Measurements from ENCODE around the gene RASSF5.
"Not testable (repeated sequence)": the region's sequence is repeated elsewhere in the genome, so short reads cannot be mapped to it uniquely, and the experiment has no call there.

The RASSF5 gene

GRCh38 chr1:206591226-206591625 lies 83.9 kb downstream of the RASSF5 start:
- DNase-seq = no peak

GRCh38 chr1:206591696-206592095 lies 84.4 kb downstream of the RASSF5 start:
- DNase-seq = no peak

- DNase-seq = peak; percentile 37
Observed at GRCh38 chr1:206593351-206593925, 86.1 kb downstream of the RASSF5 start.

GRCh38 chr1:206595581-206596318 lies 88.4 kb downstream of the RASSF5 start:
- DNase-seq = no peak

- DNase-seq = no peak
Observed at GRCh38 chr1:206596319-206596666, 89.0 kb downstream of the RASSF5 start.

GRCh38 chr1:206600527-206600926 lies 93.2 kb downstream of the RASSF5 start:
- DNase-seq = peak; percentile 26

- no peak for DNase-seq
Observed at GRCh38 chr1:206604861-206605260, 97.5 kb downstream of the RASSF5 start.

- peak; percentile 3 for DNase-seq
Observed at GRCh38 chr1:206606867-206607266, 99.5 kb downstream of the RASSF5 start.

- DNase-seq = peak; percentile 77
Observed at GRCh38 chr1:206608108-206608698, 100.9 kb downstream of the RASSF5 start.

GRCh38 chr1:206609229-206609991 lies 102.1 kb downstream of the RASSF5 start:
- DNase-seq = no peak

GRCh38 chr1:206612129-206612876 lies 105.0 kb downstream of the RASSF5 start, which contains the start of gene EIF2D:
Gene EIF2D, minus strand, starts transcription at chr1:206612465. Its CDS starts 123 bp downstream, at chr1:206612342.
- peak; percentile 98 for DNase-seq

GRCh38 chr1:206626396-206626795 lies 119.1 kb downstream of the RASSF5 start:
- not testable (repeated sequence) for DNase-seq

- no peak for DNase-seq
Observed at GRCh38 chr1:206628916-206629315, 121.6 kb downstream of the RASSF5 start.

- DNase-seq = no peak
Observed at GRCh38 chr1:206631085-206631509, 123.8 kb downstream of the RASSF5 start.

GRCh38 chr1:206633708-206634121 lies 126.4 kb downstream of the RASSF5 start:
- no peak for DNase-seq

- DNase-seq = peak; percentile 89
Observed at GRCh38 chr1:206634365-206635079, 127.2 kb downstream of the RASSF5 start.

- DNase-seq = peak; percentile 95
Observed at GRCh38 chr1:206635080-206635977, 128.0 kb downstream of the RASSF5 start, which contains the start of gene DYRK3. Gene DYRK3, plus strand, starts transcription at chr1:206635536. Its CDS starts 168 bp downstream, at chr1:206635704.

GRCh38 chr1:206635978-206636345 lies 128.6 kb downstream of the RASSF5 start:
- no peak for DNase-seq

GRCh38 chr1:206636671-206637070 lies 129.3 kb downstream of the RASSF5 start:
- no peak for DNase-seq

- DNase-seq = no peak
Observed at GRCh38 chr1:206637605-206638004, 130.3 kb downstream of the RASSF5 start.
